DMS153 (cell line): ENCODE measurements around the gene FAU.

ENCODE experiments used
- DNase-seq: peaks from one replicate; lab custom pipeline; 2025; lab: John Stamatoyannopoulos, UW

FAU gene

GRCh38 chr11:65107751-65108468 lies 14.0 kb downstream of the FAU start:
- DNase-seq: no peak

- DNase-seq: no peak
These were observed 14.9 kb downstream of the FAU start for GRCh38 chr11:65107078-65107477.

GRCh38 chr11:65104628-65105027 lies 17.3 kb downstream of the FAU start:
- DNase-seq: no peak

- DNase-seq: no peak
These were observed 18.5 kb downstream of the FAU start for GRCh38 chr11:65103476-65103875.

- DNase-seq: peak; percentile 38
These were observed 19.5 kb downstream of the FAU start for GRCh38 chr11:65102142-65103095.

- DNase-seq: no peak
These were observed 21.1 kb downstream of the FAU start for GRCh38 chr11:65100674-65101350.

GRCh38 chr11:65096926-65097325 lies 25.0 kb downstream of the FAU start:
- DNase-seq: no peak

GRCh38 chr11:65095974-65096806 lies 25.7 kb downstream of the FAU start, which contains the start of gene VPS51:
TSS of gene VPS51 (plus strand) at chr11:65096214. CDS start at chr11:65096251, 37 bp downstream.
- peak; percentile 78 for DNase-seq

GRCh38 chr11:65095427-65095826 lies 26.5 kb downstream of the FAU start:
- no peak for DNase-seq

- DNase-seq: no peak
These were observed 31.3 kb downstream of the FAU start for GRCh38 chr11:65090628-65091027.

- DNase-seq: no peak
These were observed 32.3 kb downstream of the FAU start for GRCh38 chr11:65089621-65090020.

- no peak for DNase-seq
These were observed 34.1 kb downstream of the FAU start for GRCh38 chr11:65087827-65088226.

- no peak for DNase-seq
These were observed 34.7 kb downstream of the FAU start for GRCh38 chr11:65087216-65087615.

GRCh38 chr11:65086809-65087208 lies 35.1 kb downstream of the FAU start:
- DNase-seq: no peak

- DNase-seq: no peak
These were observed 36.5 kb downstream of the FAU start for GRCh38 chr11:65085446-65085845.

GRCh38 chr11:65084598-65085375 lies 37.1 kb downstream of the FAU start:
- no peak for DNase-seq

GRCh38 chr11:65083834-65084597 lies 37.9 kb downstream of the FAU start, which contains the start of the genes CDCA5 and ZFPL1:
TSS of gene CDCA5 (minus strand) at chr11:65084040. CDS start at chr11:65083978, 62 bp downstream.
TSS of gene ZFPL1 (plus strand) at chr11:65084222. CDS start at chr11:65084699, 477 bp downstream.
- peak; percentile 93 for DNase-seq

GRCh38 chr11:65083134-65083833 lies 38.6 kb downstream of the FAU start:
- DNase-seq: no peak

GRCh38 chr11:65078786-65079342 lies 43.1 kb downstream of the FAU start:
- DNase-seq: no peak
